Measurements from ENCODE around the gene ECI1.

Gene ECI1

GRCh38 chr16:2195322-2196161 is 55.8 kb downstream of the ECI1 start:
- DNase-seq (ENCODE audit: low spot score) = no peak

GRCh38 chr16:2194852-2195321 is 56.5 kb downstream of the ECI1 start:
- DNase-seq (ENCODE audit: low spot score) = peak; percentile 31

- no peak for DNase-seq (ENCODE audit: low spot score)
These were observed 57.1 kb downstream of the ECI1 start for GRCh38 chr16:2194166-2194834.

- no peak for DNase-seq (ENCODE audit: low spot score)
These were observed 60.0 kb downstream of the ECI1 start for GRCh38 chr16:2191446-2191706.

- no peak for DNase-seq (ENCODE audit: low spot score)
These were observed 60.5 kb downstream of the ECI1 start for GRCh38 chr16:2190659-2191445.

GRCh38 chr16:2190002-2190658 is 61.3 kb downstream of the ECI1 start:
- no peak for DNase-seq (ENCODE audit: low spot score)

Measured in AG08395 (cell line).